Measurements from ENCODE around the gene TBXA2R.
A peak's percentile ranks its signal among the peaks of the same experiment; 100 is the strongest.
"Not testable (repeated sequence)": the region's sequence is repeated elsewhere in the genome, so short reads cannot be mapped to it uniquely, and the experiment has no call there.

TBXA2R gene

DNA sequence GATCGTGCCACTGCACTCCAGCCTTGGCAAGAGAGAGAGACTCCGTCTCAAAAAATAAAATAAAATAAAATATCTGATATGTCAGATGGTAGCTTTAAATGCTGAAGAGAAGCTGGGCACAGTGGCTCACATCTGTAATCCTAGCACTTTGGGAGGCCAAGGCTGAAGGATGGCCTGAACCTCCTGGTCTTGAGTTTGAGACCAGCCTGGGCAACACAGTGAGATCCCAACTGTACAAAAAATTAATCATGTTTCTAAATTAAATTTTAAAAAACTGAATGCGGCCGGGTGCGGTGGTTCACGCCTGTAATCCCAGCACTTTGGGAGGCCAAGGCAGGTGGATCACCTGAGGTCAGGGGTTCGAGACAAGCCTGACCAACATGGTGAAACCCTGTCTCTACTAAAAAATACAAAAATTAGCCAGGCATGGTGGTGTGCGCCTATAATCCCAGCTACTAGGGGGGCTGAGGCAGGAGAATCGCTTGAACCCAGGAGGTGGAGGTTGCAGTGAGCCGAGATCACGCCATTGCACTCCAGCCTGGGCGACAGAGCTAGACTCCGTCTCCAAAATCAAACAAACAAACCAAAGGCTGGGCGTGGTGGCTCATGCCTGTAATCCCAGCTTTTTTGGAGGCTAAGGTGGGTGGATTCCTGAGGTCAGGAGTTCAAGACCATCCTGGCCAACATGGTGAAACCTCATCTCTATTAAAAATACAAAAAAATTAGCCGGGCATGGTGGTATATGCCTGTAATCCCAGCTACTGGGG is 22.5 kb downstream of the TBXA2R start:
- not testable (repeated sequence) for DNase-seq

DNA sequence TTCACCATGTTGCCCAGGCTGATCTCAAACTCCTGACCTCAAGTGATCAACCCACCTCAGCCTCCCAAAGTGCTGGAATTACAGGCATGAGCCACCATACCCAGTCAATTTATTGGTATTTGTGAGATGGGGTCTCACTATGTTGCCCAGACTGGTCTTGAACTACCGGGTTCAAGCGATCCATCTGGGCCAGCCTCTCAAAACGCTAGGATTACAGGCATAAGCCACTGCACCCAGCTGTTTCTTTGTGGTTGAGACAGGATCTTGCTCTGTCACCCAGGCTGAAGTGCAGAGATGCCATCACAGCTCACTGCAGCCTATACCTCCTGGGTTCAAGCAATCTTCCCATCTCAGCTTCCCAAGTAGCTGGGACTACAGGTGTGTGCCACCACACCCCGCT is 24.9 kb downstream of the TBXA2R start:
- not testable (repeated sequence) for DNase-seq

DNA sequence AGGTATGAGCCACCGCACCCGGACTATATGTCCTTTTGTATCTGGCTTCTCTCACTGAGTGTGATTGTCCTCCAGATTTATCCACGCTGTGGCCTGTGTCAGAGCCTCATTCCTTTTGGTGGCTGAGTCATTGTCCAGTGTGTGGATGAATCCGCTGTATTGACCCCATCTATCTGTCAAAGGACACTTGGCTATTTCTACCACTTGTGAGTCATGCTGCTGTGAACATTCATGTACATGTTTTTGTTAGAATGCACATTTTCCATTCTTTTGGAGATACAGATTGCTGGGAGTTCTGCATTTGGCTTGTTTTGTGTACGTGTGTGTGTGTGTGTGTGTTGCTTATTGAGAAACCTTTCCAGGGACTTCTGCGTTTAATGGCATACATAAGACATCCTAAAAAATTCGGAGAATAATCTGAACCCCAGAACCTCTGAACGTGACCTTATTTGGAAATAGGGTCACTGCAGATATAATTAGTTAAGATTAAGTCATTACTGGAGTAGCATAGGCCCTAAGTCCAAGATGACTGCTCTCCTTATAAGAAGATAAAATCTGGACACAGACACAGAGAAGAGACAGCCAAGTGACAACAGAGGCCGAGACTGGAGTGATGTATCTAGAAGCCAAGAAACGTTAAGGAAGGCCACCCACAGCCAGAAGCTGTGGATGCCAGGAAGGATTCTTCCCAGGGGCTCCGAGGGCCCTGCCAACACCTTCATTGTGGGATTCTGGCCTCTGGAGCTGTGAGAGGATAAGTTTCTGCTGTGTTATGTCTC is 26.3 kb downstream of the TBXA2R start:
- DNase-seq: peak in 5 of 56 donors; percentile 4 to 73 (median 9)

DNA sequence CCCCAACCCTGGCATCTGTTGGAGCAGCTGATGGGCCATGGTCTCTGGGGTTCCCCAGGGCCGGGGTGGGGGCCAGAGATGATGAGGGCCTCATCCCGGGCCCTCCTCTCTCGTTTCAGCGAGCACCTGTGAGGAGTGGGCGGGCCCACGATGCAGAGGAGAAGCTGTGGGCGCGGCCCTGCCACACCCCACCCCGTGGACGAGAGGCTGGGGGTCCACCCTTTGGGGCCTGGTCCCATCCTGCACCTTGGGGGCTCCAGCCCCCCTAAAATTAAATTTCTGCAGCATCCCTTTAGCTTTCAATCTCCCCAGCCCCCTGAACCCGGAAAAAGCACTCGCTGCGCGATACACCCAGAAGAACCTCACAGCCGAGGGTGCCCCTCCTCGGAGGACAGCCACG is 28.3 kb downstream of the TBXA2R start:
- no peak for DNase-seq

DNA sequence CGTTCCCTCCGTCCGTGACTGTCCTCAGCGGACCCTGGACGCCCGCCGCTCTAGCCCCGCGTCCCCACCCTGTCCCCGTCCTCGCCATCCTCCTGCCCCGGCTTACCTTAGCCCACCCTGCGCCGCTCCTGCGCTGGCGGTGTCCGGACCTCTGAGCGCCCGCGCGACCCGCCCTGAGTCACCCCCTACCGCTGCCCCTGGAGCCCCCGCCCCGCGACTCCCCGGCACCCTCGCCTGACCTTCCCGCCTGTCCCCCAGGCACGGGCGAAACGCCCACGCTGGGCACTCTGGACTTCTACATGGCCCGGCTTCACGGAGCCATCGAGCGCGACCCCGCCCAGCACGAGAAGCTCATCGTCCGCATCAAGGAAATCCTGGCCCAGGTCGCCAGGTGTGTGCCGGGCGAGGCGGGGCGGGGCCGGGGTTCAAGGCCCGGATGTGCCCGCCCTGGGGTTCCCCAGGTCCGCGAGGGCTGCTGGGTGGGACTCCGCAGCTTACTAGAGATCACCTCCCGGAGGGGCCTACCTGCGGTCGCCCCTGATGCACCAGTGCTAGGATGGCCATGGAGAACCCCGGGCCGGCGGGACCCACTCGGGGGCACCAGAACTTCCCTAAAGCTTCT is 28.8 kb downstream of the TBXA2R start:
- peak in 1 of 56 donors; percentile 37 for DNase-seq

DNA sequence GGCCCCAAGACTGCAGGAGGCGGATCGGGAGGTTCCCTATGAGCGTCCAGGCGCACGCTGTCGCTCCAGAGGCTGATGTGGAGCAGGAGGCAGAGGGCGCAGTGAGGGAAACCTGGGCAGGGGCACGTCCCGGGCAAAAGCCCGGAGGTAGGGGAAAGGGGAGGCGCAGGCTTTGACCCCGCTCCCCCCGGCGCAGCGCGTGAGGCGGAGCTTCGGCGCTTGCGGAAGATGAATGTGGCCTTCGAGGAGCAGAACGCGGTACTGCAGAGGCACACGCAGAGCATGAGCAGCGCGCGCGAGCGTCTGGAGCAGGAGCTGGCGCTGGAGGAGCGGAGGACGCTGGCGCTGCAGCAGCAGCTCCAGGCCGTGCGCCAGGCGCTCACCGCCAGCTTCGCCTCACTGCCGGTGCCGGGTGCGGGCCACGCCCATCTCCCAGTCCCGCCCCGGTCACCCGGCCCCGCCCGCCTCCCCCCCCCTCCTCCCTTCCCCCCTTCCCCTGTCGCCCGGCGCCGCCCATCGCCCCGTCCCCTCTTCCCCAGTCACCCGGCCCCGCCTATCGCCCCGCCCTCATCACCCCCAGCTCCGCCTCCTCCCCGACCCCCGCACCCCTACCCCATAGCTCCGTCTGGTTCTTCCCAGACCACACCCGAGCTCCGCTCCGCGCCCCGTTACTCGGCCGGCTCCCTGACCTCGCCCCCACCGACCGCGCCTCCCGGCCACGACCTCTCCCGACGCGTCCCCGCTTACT is 29.8 kb downstream of the TBXA2R start:
- DNase-seq: peak in 41 of 56 donors; percentile 10 to 72 (median 44)

DNA sequence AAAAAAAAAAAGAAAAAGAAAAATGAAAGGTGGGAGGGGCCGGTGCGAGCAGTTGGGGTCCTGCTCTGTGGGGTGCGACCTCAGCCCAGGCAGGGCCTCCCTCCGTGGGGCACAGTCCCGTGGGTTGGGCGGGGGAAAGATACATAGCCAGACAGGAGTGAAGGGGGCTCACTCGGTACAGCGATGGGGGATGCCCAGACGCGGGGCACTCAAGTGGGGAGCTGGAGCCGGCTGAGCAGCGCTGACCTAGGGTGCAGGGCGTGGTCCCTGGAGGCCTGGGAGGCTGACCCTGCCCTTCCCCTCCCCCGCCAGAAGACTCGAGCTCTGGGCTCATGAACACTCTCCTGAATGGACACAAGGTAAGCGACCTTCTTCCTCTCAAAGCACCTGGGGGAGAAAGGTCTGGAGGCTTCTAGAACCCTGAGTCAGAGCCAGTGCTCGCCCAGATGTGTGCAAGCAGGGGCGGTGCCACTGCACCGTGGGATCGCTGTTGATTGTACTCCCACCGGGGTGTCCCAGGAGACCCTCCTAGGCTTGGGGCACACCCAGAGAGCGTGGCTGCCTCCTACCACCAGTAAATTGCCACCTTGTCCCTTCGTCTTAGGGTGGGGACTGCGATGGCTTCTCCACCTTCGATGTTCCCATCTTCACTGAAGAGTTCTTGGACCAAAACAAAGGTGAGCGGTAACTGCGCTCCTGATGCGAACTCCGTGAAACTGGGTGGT is 30.6 kb downstream of the TBXA2R start:
- DNase-seq: no peak

DNA sequence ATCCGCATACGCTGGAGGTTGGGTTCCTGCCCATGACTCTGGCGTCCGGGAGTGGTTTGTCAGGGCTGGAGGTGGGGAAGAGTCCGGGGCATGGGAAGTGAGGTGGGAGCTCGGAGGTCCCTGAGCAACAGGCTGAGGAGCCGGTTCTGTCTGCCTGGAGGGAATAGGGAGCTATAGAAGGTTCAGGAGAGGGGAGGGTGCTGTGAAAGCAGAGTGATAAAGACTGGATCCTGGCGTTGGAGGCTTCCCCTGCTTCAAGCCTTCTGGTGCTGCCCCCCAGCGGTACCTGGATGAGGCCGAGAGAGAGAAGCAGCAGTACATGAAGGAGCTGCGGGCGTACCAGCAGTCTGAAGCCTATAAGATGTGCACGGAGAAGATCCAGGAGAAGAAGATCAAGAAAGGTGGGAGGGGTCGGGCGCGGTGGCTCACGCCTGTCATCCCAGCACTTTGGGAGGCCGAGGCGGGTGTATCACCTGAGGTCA is 31.4 kb downstream of the TBXA2R start:
- DNase-seq: peak in 5 of 56 donors; percentile 10 to 32 (median 22)

DNA sequence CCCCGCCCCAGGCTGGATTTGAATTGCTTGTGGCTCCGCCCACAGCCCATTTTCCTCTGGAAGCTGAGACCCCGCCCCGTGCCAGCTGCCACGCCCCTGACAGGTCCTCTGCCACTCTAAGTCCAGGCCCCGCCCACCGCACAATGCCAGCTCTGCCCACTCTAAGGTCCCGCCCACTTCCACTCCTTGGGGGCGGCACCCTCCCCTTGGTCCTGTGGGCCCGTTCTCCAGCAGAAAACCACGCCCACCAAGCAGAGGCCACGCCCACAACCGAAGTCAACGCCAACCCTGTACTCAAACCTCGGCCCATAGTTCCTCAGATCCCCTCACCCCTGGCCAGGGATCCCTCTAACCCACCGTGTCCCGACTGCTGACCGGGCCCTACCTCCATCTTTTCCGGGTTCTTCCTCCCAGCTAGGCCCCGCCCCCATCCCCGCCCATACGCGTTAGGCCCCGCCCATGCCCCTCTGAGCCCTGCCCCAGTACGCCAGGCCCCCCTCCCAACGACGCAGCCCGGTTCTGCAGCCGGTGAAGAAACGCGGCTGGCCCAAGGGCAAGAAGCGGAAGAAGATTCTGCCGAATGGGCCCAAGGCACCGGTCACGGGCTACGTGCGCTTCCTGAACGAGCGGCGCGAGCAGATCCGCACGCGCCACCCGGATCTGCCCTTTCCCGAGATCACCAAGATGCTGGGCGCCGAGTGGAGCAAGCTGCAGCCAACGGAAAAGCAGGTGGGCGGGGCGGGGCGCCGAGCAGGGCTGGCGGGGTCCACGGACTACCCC is 32.6 kb downstream of the TBXA2R start:
- peak in 49 of 56 donors; percentile 6 to 87 (median 58) for DNase-seq

DNA sequence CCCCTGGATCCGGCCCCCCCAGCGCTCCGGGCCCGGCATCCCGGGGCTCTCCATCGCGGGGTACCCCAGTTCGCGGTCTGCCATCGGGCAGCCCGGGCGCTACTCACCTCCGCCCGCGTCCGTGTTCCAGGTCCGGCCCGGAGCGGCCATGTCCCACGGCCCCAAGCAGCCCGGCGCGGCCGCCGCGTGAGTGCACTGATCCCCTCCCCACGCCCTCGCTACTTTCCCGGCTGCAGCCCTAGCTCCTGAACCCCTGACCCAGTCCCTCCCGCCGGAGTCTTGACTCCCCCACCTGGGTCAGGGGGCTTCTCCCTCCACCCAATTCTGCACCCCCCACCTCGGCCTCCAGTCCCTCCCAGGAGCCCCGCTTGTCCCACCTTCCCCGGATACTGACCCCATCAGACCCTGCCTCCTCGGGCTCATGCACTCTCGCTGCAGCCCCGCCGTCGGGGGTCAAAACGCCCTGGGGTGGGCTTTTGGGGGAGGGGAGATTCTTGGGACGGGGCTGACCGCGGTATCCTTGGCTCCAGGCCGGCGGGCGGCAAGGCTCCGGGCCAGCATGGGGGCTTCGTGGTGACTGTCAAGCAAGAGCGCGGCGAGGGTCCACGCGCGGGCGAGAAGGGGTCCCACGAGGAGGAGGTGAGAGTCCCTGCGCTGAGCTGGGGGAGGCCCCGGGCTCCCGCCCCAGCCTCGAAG is 33.4 kb downstream of the TBXA2R start:
- peak in 1 of 56 donors; percentile 54 for DNase-seq

DNA sequence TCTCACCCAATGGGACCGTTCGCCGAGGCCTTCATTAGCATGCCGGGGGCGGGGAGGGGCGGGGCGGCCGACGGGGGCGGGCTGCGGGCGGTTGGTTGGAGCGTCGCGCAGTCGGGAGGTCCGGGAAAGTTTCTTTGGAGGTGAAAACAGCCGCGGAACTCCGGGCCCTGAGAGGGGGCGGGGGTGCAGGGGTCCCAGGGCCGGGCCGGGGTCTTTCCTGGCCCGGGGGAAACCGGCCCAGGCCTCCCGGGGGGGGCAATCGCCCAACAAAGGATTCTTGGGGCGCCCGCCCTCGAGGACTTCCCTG is 33.9 kb downstream of the TBXA2R start, which contains the start of gene HMG20B:
Gene HMG20B, plus strand, starts transcription at position 90 of the 307 bp plus-strand sequence. CDS start 366 bp downstream, outside the sequence.
- peak in 1 of 56 donors; percentile 70 for DNase-seq

DNA sequence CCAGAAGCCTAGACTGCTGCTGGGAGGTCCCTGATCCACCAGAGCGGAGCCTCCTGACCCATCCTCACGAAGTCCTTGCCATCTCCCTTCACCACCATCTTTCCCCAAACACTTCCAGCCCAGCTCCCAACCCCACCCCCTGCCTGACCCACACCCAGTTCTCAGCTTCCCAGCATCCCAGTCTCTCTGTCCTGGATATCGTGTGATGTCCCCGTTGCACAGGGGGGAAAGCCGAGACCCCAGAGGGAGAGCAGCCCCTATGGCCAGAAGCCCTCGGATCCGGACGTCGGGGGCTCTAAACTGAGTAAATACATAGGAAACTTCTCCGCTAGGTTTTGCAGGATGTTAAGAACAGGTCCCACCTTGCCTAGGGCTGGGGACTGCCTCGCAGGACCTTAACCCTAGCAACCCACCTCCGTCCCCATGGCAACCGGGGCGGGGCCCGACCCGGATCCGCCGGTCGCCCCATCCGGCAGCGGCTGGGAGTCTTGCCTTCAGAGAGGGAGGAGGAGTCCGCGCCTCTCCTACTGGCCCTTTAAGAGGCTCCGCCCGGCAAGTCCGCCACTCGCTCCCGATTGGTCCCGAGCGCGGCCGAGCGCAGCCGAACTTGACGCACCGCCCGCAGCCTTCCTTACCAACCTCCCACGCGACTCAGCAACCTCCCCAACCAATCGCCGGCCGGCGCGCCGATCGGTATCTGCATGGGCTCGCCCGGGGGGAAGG is 34.4 kb downstream of the TBXA2R start:
- peak; percentile 80 to 100 (median 99) for DNase-seq

DNA sequence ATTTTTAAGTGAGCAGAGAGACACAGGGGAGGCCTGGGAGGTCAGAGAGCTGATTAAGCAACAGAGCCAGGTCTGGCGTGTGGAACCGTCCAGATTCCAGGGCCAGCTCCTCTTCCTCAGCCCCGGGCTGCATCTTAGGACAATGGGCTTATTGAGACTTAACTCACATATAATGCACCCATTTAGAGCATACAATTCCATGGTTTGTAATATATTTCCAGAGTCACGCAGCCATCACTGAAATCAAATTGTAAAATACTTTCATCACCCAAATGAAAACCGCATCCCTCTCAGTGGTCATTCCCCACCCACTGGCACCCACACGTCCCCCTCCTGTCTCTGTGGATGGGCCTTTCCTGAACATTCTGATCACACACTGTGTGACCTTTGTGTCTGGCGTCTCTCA is 36.1 kb downstream of the TBXA2R start:
- DNase-seq: peak in 41 of 56 donors; percentile 5 to 81 (median 53)

DNA sequence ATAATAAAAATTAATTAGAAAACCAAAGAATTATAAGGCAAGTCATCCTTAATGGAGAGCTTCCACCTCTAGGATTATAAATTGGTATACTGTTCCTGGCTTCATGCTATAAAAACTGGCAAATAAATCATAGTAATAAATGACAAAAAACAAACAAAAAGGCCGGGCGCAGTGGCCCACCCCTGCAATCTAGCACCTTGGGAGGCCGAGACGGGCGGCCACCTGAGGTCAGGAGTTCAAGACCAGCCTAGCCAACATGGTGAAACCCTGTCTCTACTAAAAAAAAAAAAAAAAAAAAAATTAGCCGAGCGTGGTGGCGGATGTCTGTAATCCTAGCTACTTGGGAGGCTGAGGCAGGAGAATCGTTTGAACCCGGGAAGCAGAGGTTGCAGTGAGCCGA is 36.6 kb downstream of the TBXA2R start:
- DNase-seq: not testable (repeated sequence)

DNA sequence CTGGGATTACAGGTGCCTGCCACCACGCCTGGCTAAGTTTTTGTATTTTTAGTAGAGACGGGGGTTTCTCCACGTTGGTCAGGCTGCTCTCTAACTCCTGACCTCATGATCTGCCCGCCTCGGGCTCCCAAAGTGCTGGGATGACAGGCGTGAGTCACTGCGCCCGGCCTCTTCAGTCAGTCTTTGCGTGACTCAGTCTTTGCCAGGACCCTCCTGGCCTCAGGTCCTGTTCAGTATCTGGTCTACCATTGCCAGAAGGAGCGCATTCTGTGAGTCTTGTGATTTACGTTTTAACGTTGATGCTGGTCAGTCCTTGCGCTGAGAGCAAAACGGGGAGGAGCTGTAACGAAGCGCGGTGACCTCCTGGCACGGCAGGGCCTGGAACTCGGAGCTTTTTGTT is 41.5 kb downstream of the TBXA2R start:
- no peak for DNase-seq

DNA sequence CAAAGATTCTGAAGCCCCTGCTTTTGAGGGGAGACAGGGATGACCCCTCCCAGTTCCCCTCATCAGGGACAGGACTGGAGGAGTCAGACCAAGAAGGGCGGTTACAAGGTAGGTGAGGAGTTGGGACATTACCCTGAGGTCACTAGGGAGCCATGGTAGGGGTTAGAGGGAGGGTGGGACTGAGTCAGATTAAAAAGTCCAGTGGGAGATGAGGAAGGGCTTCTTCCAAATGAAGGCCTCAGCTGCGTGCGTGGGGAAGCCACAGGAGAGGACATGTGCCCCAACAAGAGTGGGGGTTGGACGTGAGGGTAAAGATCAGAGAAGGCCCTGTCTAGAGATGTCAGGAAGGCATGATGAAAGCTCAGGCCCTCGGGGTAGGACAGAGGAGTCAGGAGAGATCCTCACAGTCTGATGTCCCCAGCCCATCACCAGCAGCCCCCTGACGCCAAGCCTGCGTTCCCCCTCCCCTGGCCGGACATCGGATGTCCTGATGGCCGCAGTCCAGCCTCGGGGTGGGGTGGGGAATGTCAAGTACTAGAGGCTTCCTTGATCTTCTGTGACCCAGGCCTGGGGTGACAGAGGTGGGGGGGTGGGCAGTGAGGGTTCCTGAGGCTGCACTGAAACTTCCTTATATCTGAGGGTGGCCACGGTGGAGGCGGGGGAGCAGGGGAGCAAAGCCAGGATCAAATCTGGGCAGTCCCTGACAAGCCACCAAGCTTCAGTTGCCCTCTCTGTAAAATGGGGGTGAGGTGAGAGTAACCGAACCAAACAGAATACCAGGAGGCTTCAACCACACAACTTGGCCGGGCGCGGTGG is 42.8 kb downstream of the TBXA2R start:
- DNase-seq: no peak

Data from nucleus accumbens (tissue), 56 donors.